Measurements from ENCODE around the gene ZFYVE27. TPM values are rescaled to one million over a fixed set of nuclear protein-coding genes. Genes with fewer than 3 reads are reported as not detected.

The ZFYVE27 gene
- total and polyA plus RNA-seq, 2 experiments from 2014 or later: 50.7 to 59.8 TPM

- Histone ChIP-seq H3K27me3 (no peaks in the 10 kb centered on the region), H3K36me3 (no peaks in the 10 kb centered on the region), H3K4me3 (peak overlapping the region; percentile 37), H3K27ac (peak overlapping the region; percentile 63), H3K9me3 (ENCODE audit: low read depth) (no peaks in the 10 kb centered on the region), H3K4me1 (ENCODE audit: low read depth) (peaks cover 11% of the 10 kb centered on the region)
- peak; percentile 36 for TF ChIP-seq CTCF (IDR thresholded peaks at IDR 0.05; ENCODE audit: low read depth, low read length)
- peak; percentile 75 for DNase-seq (ENCODE audit: low read depth in 1 of 2, low spot score in 1 of 2)
Measured at GRCh38 chr10:97713826-97714400, 23.0 kb upstream of the ZFYVE27 start.

GRCh38 chr10:97714401-97715258 lies 22.3 kb upstream of the ZFYVE27 start:
- Histone ChIP-seq H3K36me3 (no peaks in the 10 kb centered on the region), H3K27me3 (no peaks in the 10 kb centered on the region), H3K4me3 (peak overlapping the region; percentile 37), H3K27ac (peak overlapping the region; percentile 63), H3K9me3 (ENCODE audit: low read depth) (no peaks in the 10 kb centered on the region), H3K4me1 (ENCODE audit: low read depth) (peaks cover 7% of the 10 kb centered on the region)
- peak; percentile 68 to 80 for DNase-seq (ENCODE audit: low read depth in 1 of 2, low spot score in 1 of 2)
- TF ChIP-seq CTCF (IDR thresholded peaks at IDR 0.05; ENCODE audit: low read depth, low read length): no peak

GRCh38 chr10:97715259-97715874 lies 21.6 kb upstream of the ZFYVE27 start:
- no peak overlapping the region for H3K27ac ChIP-seq
- no peaks in the 10 kb centered on the region for H3K36me3 ChIP-seq
- H3K4me1 ChIP-seq (ENCODE audit: low read depth): peaks cover 3% of the 10 kb centered on the region
- no peaks in the 10 kb centered on the region for H3K9me3 ChIP-seq (ENCODE audit: low read depth)
- no peaks in the 10 kb centered on the region for H3K27me3 ChIP-seq
- DNase-seq (ENCODE audit: low read depth in 1 of 2, low spot score in 1 of 2): no peak
- no peak overlapping the region for H3K4me3 ChIP-seq
- TF ChIP-seq CTCF (IDR thresholded peaks at IDR 0.05; ENCODE audit: low read depth, low read length): no peak

GRCh38 chr10:97717627-97718026 lies 19.3 kb upstream of the ZFYVE27 start:
- Histone ChIP-seq H3K27ac (no peak overlapping the region), H3K4me1 (ENCODE audit: low read depth) (peaks cover 3% of the 10 kb centered on the region), H3K36me3 (no peaks in the 10 kb centered on the region), H3K27me3 (no peaks in the 10 kb centered on the region), H3K9me3 (ENCODE audit: low read depth) (no peaks in the 10 kb centered on the region), H3K4me3 (no peak overlapping the region)
- DNase-seq (ENCODE audit: low read depth in 1 of 2, low spot score in 1 of 2): no peak
- no peak for TF ChIP-seq CTCF (IDR thresholded peaks at IDR 0.05; ENCODE audit: low read depth, low read length)

GRCh38 chr10:97718178-97718577 lies 18.8 kb upstream of the ZFYVE27 start:
- H3K27me3 ChIP-seq: no peaks in the 10 kb centered on the region
- H3K4me3 ChIP-seq: no peak overlapping the region
- H3K9me3 ChIP-seq (ENCODE audit: low read depth): no peaks in the 10 kb centered on the region
- no peak for TF ChIP-seq CTCF (IDR thresholded peaks at IDR 0.05; ENCODE audit: low read depth, low read length)
- no peaks in the 10 kb centered on the region for H3K36me3 ChIP-seq
- DNase-seq (ENCODE audit: low read depth in 1 of 2, low spot score in 1 of 2): no peak
- H3K4me1 ChIP-seq (ENCODE audit: low read depth): peaks cover 2% of the 10 kb centered on the region
- H3K27ac ChIP-seq: no peak overlapping the region
